Measurements from ENCODE around the gene MGST2. TPM values are rescaled to one million over a fixed set of nuclear protein-coding genes. Genes with fewer than 3 reads are reported as not detected.

MGST2 gene
- total RNA-seq, 1 donor from 2014 or later = 135 TPM

DNA sequence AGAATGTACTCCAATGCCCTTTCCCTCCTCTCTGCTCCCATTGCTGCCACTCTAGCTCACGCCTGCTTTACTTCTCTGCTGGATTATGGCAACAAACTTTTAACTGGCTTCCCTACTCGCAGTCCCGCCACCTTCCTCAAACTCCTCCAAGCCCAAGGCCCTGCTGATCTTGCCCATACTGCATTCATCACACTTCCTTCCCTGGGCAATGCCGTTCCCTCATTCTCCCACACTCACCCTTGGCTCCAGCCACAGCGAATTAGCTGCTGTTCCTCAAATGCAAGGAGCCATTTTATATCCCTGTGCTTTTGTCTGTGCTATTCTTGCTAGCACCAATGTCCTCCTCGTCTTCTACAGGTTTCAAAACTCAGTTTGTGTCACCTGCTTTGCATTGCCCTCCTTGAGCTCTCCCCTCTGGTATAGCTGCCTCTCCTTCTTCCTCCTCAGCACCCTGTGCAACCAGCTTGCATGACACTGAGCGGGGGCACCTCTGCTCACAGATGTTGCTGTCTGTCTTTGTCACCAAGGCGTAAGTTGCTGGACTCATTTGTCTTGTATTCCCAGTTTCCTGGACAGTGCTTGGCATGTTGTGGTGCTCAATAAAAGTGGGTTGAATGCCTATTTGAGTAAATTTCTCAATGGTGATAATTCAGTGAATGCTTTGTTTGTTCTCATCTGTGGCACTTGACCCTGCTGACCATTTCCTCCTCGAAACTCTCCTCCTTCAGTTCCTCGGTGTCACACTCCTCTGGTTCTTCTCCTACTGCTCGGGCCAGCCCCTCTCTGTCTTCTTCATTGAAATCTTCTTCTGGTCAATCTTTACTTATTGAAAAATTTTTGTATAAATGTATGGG lies 22.4 kb upstream of the MGST2 start:
- DNase-seq (ENCODE audit: low spot score) = no peak

DNA sequence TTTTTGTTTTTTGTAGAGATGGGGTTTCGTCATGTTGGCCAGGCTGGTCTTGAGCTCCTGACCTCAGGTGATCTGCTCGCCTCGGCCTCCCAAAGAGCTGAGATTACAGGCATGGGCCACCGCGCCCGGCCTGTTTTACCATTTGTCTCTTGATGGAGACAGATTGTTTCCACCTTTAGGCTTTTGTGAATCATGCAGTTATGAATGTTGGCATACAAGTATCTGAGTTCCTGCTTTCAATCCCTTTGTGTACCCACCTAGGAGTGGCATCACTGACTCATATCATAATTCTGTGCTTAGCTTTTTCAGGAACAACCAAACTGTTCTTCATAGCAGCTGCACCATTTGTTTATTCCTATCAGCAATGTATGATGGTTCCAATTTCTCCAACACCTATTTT lies 20.2 kb upstream of the MGST2 start:
- DNase-seq (ENCODE audit: low spot score) = no peak

DNA sequence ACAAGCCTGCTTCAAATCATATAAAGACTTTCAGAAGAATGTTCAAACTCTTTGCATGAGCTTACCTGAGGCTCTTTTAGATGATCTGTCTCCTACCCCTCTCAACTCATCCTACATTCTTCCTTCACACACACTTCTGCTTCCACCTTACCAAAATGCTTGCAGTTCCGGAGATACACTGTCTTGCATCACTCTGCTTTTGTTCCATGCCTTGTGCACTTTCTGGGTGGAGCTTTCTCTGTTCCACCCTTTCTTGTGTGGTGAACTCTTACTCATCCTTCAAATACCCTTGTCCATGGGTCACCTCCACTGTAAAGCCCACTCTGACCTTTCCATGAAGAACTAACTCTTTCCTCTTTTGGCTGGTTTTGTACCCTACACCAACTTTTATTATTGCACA lies 18.4 kb upstream of the MGST2 start:
- DNase-seq (ENCODE audit: low spot score) = no peak

DNA sequence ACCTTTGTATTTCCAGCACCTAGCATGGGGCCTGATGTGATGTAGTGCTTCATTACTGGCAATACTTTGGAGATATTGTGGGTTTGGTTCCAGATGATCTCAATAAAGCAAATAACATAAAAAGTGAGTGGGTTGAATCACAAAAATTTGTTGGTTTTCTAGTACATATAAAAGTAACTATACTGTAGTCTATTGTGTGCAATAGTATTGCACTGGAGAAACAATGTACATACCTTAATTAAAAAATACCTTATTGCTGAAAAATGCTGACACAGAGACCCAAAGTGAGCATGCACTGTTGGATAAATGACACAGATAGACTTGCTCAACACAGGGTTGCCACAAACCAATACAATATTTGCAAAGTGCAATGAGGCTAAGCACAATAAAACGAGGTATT lies 17.7 kb upstream of the MGST2 start:
- DNase-seq (ENCODE audit: low spot score) = no peak

DNA sequence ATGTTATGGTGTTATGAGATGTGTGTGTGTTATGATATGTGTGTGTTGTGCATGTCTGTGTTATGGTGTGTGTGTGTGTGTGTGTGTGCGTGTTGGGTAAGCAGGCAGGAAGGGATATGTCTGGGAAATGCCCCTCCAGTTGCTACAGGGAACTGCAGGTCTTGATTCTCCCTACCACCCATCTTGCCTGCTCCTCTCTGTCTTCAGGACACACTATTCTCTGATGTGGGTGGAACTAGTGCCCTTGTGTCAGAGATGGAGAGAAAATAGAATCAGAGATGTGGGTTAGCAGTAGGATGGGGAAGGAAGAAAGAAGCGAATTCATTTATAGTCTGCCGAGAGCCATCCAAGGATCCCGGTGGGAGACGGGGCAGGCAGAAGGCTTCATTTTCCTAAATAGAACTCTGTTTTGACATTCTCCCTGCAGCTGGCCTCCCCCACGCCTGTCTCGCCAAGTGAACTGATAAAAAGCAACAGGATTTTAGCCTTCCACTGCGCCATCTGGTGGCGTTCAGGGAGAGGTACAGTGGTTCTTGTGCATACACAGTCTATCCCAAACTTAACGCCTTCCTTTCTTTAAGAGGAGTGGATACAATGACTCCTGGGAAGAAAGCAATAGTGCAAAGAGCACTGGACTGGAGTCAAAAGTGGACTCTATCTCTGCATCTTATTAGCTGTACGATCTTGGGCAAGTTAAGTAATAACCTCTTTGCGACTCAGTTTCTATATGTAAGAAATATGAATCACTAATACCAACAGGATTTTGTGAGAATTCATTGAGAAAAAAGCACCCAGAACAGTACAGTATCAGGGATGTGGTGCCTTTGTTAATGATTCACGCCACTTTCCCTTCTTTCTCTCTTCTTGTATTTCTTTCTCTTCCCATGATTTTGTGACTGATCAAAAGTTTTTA lies 14.1 kb upstream of the MGST2 start:
- DNase-seq (ENCODE audit: low spot score) = peak; percentile 83

DNA sequence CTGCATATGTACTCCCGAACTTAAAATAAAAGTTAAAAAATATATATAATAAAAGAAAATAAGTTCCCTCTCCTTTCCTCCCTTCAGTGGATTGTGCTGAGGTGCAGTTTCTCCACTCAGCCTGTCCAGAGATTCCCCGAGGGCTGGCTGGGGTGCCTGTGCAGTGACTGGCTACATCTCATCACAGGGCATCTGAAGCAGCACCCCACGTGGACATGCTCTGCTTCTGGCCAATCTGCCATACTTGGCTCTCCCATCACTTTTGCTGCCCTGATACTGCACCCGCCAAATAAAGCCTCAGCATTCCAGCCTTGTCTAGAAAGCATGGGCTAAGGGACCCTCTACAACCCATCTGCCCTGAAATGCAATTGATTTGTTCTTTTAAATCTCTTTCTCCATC lies 11.1 kb upstream of the MGST2 start:
- no peak for DNase-seq (ENCODE audit: low spot score)

DNA sequence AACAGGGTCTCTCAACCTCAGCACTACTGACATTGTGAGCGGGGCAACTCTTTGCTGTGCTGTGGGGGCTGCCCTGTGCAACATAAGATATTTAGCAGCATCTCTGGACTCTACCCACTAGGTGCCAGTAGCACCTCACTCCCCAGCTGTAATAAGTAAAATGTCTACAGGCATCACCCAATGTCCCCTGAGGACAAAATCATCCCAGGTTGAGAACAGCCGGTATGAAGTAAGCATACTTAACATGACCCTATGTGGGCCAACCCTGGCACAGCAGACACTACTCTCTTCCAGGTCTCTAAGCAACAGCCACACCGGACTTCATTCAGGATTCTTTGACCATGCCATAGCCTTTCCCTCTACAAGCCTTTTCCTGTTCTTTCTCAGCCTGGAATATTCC lies 10.5 kb upstream of the MGST2 start:
- no peak for DNase-seq (ENCODE audit: low spot score)

DNA sequence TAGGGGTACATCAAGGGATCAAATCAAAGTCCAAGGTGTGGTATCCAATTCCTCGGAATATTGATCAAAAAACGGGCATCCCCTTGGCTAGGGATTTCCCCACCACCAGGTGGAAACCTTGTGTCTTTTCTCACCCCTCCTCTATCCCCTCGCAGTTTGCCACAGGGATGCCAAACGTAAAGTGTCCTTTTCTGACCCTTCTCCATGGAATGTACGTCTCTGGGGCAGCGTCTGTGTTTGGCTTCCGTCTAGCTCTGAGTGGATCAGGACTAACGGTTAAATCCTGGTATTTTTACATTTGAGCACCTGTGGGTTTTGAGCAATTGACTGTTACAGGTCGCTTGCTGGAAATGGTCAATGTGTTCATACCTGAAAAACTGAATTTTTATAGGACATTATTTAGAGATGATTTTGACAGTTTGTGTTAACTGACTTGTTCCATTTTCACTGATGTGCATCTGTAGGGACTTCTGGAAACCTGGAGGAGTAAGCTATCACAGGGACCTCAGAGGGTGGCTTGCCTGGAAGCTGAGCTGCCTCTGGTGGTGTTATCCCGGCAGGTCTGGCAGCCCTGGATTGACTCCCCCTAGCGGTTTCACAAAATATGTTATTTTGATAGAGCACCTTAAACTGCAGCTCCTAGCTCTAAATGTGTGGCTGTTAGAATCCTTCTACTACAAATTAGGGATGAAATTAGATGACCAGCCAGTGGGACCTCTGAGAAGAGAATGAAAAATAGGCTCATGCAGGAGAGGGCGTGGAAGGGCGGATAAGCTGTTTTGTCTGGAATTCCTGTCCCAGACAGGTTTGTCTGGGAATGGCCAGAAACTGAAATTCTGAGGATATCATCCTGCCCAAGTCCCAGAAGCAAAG lies 8.8 kb upstream of the MGST2 start:
- peak; percentile 68 for DNase-seq (ENCODE audit: low spot score)

DNA sequence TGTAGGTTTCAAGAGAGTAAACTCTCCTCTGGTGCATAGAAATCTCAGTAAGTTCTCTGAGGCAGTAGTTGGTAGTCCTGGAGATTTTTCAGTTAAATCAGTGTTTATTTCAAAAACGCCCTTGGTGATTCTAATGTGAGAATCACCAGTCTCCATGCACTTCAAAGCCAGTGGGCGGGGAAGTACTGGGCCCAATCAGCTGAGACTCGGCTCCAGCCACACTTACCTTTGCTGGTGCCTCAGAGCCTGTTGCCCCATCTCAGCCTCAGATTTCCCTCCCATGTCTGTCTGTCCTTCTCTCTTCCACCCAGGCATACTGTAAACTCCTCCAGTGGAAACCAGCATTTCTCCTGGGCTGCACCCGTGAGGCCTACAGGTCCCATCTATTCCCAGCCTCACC lies 7.4 kb upstream of the MGST2 start:
- no peak for DNase-seq (ENCODE audit: low spot score)

DNA sequence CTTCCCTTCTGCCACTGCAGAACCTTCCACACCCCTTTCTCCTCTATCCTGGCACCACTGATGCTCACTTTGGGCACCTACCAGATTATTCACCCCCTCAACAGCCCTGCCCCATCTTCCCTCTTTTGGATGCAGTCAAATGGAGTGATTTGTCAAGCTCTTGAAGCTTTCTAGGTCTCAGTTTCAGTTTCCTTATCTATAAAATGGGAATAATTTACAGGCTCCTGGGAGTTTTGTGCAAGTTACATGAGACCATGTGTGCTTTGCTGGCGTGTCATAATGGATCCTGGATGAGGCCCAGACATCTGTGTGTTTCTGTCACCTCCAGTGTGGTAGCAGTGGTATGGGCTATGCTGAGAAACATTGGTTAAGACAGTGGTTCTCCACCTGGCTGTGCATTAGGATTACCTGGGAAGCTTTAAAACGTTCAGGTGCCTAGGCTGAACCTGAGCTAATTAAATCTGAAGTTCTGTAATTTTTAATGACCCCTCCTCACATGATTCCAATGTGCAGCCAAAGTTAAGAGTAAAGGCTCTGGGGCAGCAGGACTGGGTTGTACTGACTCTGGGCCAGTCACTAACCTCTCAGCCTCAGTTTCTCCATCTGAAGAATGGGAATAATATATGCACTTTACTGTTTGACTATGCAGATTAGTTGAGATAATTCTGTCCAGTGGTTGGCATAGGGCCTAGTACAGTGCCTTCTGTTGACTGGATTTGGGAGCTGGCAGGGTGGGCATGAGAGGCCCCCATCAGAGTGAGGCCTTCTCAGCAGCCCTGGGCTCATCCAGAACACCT lies 6.8 kb upstream of the MGST2 start:
- DNase-seq (ENCODE audit: low spot score) = no peak

DNA sequence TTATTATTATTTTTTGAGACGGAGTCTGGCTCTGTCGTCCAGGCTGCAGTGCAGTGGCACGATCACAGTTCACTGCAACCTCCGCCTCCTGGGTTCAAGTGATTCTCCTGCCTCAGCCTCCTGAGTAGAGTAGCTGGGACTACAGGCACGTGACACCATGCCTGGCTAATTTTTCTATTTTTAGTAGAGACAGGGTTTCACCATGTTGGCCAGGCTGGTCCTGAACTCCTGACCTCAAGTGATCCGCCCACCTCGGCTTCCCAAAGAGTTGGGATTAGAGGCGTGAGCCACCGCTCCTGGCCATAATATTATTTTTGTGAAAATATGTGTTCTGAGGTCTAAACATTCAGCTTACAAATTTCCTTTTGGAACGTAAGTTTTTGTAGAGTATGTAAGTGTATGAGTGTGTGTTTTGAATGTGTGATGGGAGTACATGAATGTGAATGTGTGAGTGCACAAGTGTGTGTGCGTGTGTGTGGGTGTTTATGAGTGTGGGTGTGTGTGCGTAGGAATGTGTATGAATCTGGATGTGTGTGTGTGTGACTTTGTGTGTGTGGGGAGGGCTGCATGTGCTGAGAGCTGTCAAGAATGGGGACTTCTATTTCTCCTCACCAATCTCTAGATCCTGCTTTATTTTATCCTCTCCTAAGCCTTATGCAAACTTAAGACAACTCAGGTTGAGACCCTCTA lies 5.7 kb upstream of the MGST2 start:
- DNase-seq (ENCODE audit: low spot score) = no peak

DNA sequence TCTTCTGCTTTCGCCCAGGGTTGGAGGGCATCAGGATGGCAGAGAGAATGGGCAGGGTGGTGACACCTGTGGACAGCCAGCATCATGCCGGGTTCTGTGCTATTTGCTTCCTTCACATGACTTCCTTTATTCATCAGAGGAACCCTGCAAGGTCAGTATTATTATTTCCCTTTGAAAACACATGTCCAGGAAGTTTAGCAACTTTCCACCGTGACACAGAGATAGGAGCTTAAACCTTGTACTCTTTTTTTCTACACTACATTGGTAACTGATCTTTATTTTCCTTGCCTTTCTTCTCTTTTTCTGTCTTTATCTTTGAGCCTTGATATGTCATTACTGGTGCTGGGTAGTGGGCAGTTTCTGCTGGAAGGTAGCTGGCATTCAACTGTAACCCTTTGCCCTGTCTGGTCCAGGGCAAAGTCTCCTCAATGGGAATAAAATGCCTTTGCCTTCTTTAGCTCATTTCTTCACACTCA lies 5.0 kb upstream of the MGST2 start:
- DNase-seq (ENCODE audit: low spot score) = no peak

DNA sequence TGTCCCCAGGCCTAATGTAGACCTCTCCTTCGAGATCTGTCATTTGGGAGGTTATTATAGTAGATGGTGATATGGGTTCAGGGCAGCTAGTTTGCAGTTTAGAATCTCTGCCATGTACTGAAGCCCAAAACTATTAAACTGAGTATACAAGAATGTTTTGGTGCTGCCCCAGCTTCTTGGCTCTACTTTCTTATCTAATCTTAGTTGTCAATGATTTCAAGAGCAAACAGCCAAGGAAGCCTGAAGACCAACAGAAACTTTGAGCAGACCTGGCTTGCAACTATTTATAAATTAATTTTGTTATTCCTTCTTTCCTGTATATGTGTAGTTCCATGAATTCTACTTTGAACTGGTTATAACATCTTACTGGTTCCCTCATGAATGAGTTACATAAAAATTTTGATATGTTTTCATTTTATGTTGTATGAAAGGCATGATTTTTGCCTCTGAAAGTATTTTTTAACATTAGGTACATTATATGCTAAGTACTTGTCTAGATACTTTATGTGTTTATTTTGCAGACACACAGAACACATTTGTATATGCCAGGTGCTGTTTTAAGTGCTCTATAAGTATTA lies 2.0 kb upstream of the MGST2 start:
- no peak for DNase-seq (ENCODE audit: low spot score)

DNA sequence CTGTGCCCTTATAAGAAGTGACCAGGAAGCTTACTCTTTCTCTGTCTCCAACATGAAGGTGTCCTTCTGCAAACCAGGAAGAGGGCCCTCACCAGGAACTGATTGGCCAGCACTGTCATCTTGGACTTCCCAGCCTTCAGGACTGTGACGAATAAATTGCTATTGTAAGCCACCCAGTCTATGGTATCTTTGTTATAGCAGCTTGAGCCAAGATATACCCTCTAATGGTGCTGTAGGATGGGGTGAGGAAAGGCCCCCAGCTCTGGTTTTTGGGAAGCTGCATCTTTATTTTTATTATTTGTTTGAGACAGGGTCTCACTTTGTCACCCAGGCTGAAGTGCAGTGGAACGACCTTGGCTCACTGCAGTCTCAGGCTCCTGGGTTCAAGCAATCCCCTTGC lies 1.2 kb upstream of the MGST2 start:
- DNase-seq (ENCODE audit: low spot score) = no peak

DNA sequence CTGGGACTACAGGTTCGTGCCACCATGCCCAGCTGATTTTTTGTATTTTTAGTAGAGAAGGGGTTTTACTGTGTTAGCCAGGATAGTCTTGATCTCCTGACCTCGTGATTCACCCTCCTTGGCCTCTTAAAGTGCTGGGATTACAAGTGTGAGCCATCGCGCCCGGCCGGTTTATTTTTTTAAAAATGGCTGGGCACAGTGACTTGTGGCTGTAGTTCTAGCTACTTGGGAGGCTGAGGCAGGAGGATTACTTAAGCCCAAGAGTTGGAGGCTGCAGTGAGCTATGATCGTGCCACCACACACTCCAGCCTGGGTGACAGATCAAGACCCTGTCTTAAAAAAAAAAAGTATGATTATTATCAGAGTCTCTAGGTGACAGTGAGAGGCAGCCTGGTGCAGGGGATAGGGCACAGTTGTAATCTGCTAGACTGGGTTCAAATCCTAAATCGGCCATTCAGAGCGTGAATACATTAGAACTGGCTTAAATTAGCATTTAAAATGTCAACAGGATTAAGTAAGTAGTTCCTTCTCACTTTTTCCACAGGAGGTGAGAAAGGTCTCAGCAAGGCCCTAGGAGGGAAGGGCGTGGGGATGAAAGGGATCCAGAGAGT lies 435 bp upstream of the MGST2 start:
- DNase-seq (ENCODE audit: low spot score) = no peak

DNA sequence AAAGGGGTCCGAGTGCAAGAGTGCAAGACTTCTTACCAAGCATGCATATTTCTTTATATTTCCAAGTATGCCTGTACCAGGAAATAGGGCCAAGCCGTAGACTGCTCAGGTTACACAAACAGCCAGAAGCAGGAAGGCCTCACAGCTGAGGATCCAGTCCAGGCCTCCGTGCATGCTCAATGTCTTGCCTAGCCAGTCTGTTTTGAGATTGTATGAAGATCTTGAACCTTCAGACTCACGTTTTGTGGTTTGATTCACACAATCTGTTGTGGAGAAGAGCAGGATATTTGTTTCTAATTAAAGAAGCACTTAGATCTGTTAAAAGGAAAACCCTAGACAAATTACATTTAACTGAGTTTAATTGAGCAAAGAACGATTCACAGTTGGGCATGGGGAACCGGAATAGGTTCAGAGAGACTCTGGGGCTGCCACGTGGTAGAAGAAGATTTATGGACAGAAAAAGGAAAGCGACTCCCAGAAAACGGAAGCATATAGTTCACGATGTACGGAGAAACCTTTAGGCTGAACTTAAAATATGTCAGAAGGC lies 1.2 kb downstream of the MGST2 start:
- peak; percentile 73 for DNase-seq (ENCODE audit: low spot score)

DNA sequence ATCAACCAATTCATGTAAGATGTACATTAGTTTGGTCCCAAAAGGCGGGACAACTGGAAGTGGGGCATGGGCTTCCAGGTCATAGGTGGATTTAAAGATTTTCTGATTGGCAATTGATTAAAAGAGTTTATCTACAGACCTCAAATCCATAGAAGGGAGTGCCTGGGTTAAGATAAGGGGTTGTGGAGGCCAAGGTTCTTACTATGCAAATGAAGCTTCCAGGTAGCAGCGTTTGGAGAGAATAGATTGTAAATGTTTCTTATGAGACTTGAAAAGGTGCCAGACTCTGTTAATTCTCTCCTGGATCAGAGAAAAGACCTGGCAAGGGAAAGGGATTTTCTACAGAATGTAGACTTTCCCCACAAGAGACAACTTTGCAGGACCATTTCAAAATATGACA lies 2.4 kb downstream of the MGST2 start:
- no peak for DNase-seq (ENCODE audit: low spot score)

DNA sequence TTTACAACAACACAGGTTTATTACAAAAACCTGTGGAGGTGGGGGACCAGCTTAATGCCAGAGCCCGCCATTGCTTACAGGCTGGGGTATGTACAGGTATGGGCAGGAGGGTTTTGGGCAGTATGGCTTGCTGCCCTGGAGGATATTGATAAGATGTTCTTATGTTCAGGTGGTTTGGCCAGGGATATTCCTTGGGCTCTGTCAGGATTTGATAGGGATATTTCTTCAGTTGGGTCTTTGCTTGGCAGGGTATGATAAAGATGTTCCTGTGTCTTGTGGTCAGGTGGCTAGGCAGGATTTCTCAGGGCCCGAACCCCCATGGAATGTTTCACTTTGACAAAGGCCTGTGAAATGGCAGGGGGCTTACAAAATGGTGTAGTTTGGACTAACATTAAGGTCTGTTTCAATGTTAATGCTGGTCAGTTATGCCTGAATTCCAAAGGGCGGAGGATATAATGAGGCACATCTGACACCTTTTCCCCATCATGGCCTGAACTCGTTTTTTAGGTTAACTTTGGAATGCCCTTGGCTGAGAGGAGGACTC lies 3.1 kb downstream of the MGST2 start:
- DNase-seq (ENCODE audit: low spot score) = no peak

DNA sequence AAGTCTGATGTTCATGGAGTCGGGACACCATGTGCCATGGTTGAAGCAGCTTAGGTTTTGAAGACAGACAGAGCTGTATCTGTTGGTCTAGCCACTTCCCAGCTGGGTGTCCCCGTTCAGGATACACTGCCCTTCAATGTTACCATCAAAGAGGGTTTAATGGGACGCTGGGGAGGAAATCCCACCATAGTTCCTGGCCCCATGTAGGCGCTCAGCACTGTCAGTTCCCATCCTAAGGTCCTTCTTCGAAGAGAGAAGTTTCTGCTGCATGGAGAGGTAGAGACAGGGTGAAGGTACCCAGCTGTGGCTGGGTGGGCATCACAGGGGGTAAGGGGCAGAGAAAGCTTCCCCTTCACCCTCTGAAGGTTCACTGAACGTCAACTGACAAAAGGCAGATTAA lies 3.7 kb downstream of the MGST2 start:
- DNase-seq (ENCODE audit: low spot score) = no peak
